ENCODE results near the gene UGT1A9. TPM values are rescaled to one million over a fixed set of nuclear protein-coding genes. Genes with fewer than 3 reads are reported as not detected.
"Not testable (repeated sequence)": the region's sequence is repeated elsewhere in the genome, so short reads cannot be mapped to it uniquely, and the experiment has no call there.

The UGT1A9 gene
- total and polyA plus RNA-seq, 2 of the 4 experiments (the other 2 are of a cell fraction) = not detected

DNA sequence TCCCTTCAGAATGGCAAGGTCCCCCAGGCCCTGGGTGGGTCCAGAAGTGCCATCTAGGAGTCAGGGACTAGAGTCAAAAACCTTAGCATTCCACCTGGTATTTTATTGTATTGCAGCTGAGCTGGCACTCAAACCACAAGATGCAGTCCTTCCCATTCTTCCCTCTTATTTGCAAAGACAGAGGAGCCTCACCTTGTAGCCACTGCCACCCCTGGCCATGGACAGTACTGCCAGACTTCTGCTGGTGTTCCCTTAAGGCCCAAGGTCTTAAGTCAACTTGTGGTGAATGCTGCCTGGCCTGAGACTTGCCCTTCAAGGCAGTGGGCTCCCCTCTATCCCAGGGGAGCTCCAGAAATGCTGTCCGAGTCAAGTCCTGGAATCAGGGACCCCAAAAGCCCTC is 28.6 kb upstream of the UGT1A9 start:
- Histone ChIP-seq H2BK5ac (ENCODE audit: low read depth, low read length, poor library complexity, severe bottlenecking) (no peak overlapping the region), H2BK120ac (ENCODE audit: low read depth, low read length) (no peak overlapping the region), H3K9ac (ENCODE audit: low read depth, low read length) (no peak overlapping the region), H4K20me1 (ENCODE audit: insufficient read depth, low read length) (no peaks in the 10 kb centered on the region), H4K8ac (ENCODE audit: low read depth in 2 of 2, low read length in 2 of 2) (no peak overlapping the region), H3K4me2 (ENCODE audit: low read depth, low read length) (no peak overlapping the region), H2AK9ac (replicated peaks; ENCODE audit: low read depth, low read length, poor library complexity) (no peak overlapping the region), H3K27me3 (ENCODE audit: control insufficient read depth, insufficient read depth, low read length) (no peaks in the 10 kb centered on the region), H3K36me3 (ENCODE audit: control insufficient read depth, insufficient read depth, low read length) (no peaks in the 10 kb centered on the region), H3K14ac (replicated peaks; ENCODE audit: low read depth, low read length) (no peak overlapping the region), H3K27ac (ENCODE audit: insufficient read depth, low read length) (no peak overlapping the region), H3K18ac (ENCODE audit: low read depth, low read length) (no peak overlapping the region), H3K4me1 (ENCODE audit: control insufficient read depth, insufficient read depth, low read length) (no peaks in the 10 kb centered on the region), H2AK5ac (ENCODE audit: low read depth, low read length) (no peak overlapping the region), H3K9me3 (ENCODE audit: control insufficient read depth, insufficient read depth, low read length) (peaks cover 2% of the 10 kb centered on the region; the same call in 1 of the 2 replicates), H2AFZ (replicated peaks; ENCODE audit: low read length, poor library complexity) (no peak overlapping the region), H2BK15ac (ENCODE audit: low read depth, low read length) (no peak overlapping the region), H3K79me1 (ENCODE audit: low read depth in 1 of 2, low read length in 2 of 2) (no peaks in the 10 kb centered on the region), H3K4me3 (ENCODE audit: insufficient read depth, low read depth, low read length) (no peak overlapping the region), H4K5ac (ENCODE audit: low read depth, low read length) (no peak overlapping the region), H3K9me1 (ENCODE audit: insufficient read depth, low read length) (no peaks in the 10 kb centered on the region), H3K4ac (ENCODE audit: low read depth, low read length) (no peak overlapping the region), H3K23ac (ENCODE audit: low read depth, low read length) (no peak overlapping the region), H2BK20ac (ENCODE audit: low read depth, low read length) (no peak overlapping the region), H3K56ac (ENCODE audit: extremely low read depth, insufficient read depth, low read length) (no peak overlapping the region), H4K91ac (ENCODE audit: insufficient read depth, low read depth, low read length) (no peak overlapping the region)
- no CpG with 5 or more reads among the region's 1 CpG for WGBS, 2 experiments (ENCODE audit: extremely low coverage in 2 of 2, insufficient read length in 1 of 2)
- intact Hi-C loops (cut with micrococcal nuclease) (no loop called here), dilution Hi-C loops (cut with HindIII; ENCODE audit: low sequenced_read_pairs, unreplicated experiment) (no loop called here), in situ Hi-C loops (cut with MboI; ENCODE audit: low sequenced_read_pairs) (no loop called here)
- ChIA-PET CTCF (no interaction called here), POLR2A (ENCODE audit: unreplicated experiment) (no interaction called here)
- DNase-seq (no peak), ATAC-seq (ENCODE audit: low read depth) (no peak)
- TF ChIP-seq RAD21 (IDR thresholded peaks at IDR 0.05; ENCODE audit: low read length) = no peak; the same call in 1 of the 2 replicates
- TF ChIP-seq CEBPB (IDR thresholded peaks at IDR 0.05; ENCODE audit: low read depth, low read length) = no peak
- TF ChIP-seq, protein P1, sequence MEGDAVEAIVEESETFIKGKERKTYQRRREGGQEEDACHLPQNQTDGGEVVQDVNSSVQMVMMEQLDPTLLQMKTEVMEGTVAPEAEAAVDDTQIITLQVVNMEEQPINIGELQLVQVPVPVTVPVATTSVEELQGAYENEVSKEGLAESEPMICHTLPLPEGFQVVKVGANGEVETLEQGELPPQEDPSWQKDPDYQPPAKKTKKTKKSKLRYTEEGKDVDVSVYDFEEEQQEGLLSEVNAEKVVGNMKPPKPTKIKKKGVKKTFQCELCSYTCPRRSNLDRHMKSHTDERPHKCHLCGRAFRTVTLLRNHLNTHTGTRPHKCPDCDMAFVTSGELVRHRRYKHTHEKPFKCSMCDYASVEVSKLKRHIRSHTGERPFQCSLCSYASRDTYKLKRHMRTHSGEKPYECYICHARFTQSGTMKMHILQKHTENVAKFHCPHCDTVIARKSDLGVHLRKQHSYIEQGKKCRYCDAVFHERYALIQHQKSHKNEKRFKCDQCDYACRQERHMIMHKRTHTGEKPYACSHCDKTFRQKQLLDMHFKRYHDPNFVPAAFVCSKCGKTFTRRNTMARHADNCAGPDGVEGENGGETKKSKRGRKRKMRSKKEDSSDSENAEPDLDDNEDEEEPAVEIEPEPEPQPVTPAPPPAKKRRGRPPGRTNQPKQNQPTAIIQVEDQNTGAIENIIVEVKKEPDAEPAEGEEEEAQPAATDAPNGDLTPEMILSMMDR (conservative IDR thresholded peaks at IDR 0.05; ENCODE audit: low read depth, low read length) = 0 out of 2 replicates have a peak, but pooled peaks have one; percentile 10
- TF ChIP-seq MAFK (IDR thresholded peaks at IDR 0.05; ENCODE audit: low read depth, low read length) = no peak
- TF ChIP-seq MAZ (IDR thresholded peaks at IDR 0.05; ENCODE audit: borderline replicate concordance, low read depth, low read length) = no peak
- no TSS peak for BruUV-seq (replicated peaks)

DNA sequence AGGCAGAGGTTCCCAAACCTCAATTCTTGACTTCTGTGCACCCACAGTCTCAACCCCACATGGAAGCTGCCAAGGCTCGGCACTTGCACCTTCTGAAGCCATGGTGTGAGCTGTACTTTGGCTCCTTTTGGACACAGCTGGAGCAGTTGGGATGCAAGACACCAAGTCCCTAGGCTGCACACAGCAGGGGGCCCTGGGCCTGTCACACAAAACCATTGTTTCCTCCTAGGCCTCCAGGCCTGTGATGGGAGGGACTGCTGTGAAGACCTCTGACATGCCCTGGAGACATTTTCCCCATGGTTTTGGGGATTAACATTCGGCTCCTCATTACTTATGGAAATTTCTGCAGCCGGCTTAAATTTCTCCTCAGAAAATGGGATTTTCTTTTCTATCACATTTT is 25.7 kb upstream of the UGT1A9 start:
- H2BK5ac ChIP-seq (ENCODE audit: low read depth, low read length, poor library complexity, severe bottlenecking); H3K27ac ChIP-seq (ENCODE audit: insufficient read depth, low read length); ATAC-seq (ENCODE audit: low read depth); POLR2A ChIA-PET (ENCODE audit: unreplicated experiment); H3K27me3 ChIP-seq (ENCODE audit: control insufficient read depth, insufficient read depth, low read length); H2AK9ac ChIP-seq (replicated peaks; ENCODE audit: low read depth, low read length, poor library complexity); H4K8ac ChIP-seq (ENCODE audit: low read depth in 2 of 2, low read length in 2 of 2); BruUV-seq (replicated peaks); H4K91ac ChIP-seq (ENCODE audit: insufficient read depth, low read depth, low read length); H3K14ac ChIP-seq (replicated peaks; ENCODE audit: low read depth, low read length); H3K9me1 ChIP-seq (ENCODE audit: insufficient read depth, low read length); intact Hi-C loops (cut with micrococcal nuclease); H3K9me3 ChIP-seq (ENCODE audit: control insufficient read depth, insufficient read depth, low read length); H3K4me1 ChIP-seq (ENCODE audit: control insufficient read depth, insufficient read depth, low read length); CTCF ChIA-PET; H3K56ac ChIP-seq (ENCODE audit: extremely low read depth, insufficient read depth, low read length); H3K36me3 ChIP-seq (ENCODE audit: control insufficient read depth, insufficient read depth, low read length); dilution Hi-C loops (cut with HindIII; ENCODE audit: low sequenced_read_pairs, unreplicated experiment); H3K9ac ChIP-seq (ENCODE audit: low read depth, low read length); H3K4me2 ChIP-seq (ENCODE audit: low read depth, low read length); H3K18ac ChIP-seq (ENCODE audit: low read depth, low read length); H4K5ac ChIP-seq (ENCODE audit: low read depth, low read length); H3K79me1 ChIP-seq (ENCODE audit: low read depth in 1 of 2, low read length in 2 of 2); in situ Hi-C loops (cut with MboI; ENCODE audit: low sequenced_read_pairs); H4K20me1 ChIP-seq (ENCODE audit: insufficient read depth, low read length); H2BK20ac ChIP-seq (ENCODE audit: low read depth, low read length); H3K23ac ChIP-seq (ENCODE audit: low read depth, low read length); H2BK120ac ChIP-seq (ENCODE audit: low read depth, low read length); H3K4ac ChIP-seq (ENCODE audit: low read depth, low read length); H2BK15ac ChIP-seq (ENCODE audit: low read depth, low read length); H2AK5ac ChIP-seq (ENCODE audit: low read depth, low read length); H2AFZ ChIP-seq (replicated peaks; ENCODE audit: low read length, poor library complexity); H3K4me3 ChIP-seq (ENCODE audit: insufficient read depth, low read depth, low read length); DNase-seq: not testable (repeated sequence)
- WGBS, 2 experiments (ENCODE audit: extremely low coverage in 2 of 2, insufficient read length in 1 of 2) = no CpG with 5 or more reads among the region's 3 CpGs
